Activated T-cell treated with anti-CD3 and anti-CD28 coated beads for 1 hour (primary cell): ENCODE data around the gene IRGQ.

Experiments
- DNase-seq: peaks from one replicate; pipeline ENCODE4 v3.0.0-alpha.2; 2020; ENCODE audit warnings: low read depth

The IRGQ gene

DNA sequence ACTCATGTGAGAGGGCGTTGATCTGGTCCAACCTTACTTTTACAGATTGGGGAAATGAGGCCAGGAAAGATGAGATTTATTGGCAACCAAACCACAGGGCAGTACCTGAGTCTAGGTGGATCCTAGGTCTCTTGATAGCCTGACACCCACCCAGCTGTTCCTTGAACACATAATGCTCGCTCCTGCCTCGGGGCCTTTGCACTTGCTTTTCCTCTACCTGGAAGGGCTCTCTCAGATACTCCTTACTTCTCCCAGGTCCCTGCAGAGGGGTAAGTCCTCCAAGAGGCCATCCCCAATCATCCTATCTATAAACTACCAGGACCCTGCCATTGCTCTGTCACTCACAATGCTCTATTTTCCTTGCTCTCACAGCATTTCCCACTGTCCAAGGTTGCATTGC is 55.6 kb downstream of the IRGQ start:
- DNase-seq: no peak

GRCh38 chr19:43538922-43539321 is 57.0 kb downstream of the IRGQ start:
- DNase-seq: no peak

DNA sequence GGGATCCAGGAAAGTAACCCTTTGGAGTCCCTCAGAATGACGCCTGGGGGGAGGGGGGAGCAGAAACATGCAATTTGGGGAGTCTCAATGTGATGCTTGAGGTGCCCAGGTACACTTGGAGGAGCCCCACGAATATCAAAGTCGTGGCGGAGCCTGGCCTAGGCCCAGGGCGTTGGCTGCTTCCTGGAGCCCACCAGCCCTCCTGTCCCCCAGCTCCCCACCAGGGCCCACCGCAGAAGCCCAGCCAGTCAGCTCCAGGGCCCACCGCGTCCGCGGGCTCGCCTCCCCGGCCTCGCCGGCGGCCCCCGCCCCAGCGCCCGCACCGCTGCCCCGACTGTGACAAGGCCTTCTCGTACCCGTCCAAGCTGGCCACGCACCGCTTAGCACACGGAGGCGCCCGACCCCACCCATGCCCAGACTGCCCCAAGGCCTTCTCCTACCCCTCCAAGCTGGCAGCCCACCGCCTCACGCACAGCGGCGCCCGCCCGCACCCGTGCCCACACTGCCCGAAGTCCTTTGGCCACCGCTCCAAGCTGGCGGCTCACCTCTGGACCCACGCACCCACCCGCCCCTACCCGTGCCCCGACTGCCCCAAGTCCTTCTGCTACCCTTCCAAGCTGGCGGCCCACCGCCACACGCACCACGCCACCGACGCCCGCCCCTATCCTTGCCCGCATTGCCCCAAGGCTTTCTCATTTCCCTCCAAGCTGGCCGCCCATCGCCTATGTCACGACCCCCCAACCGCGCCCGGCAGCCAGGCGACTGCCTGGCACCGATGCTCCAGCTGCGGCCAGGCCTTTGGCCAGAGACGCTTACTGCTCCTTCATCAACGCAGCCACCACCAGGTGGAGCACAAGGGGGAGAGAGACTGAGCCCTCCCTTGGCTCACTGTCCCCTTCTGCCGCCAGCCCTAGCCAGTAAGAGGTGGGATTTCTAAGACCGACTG is 60.8 kb downstream of the IRGQ start:
- no peak for DNase-seq
